Body of pancreas (tissue), 4 donors: Measurements from ENCODE around the gene F8. TPM values are rescaled to one million over a fixed set of nuclear protein-coding genes. Genes with fewer than 3 reads are reported as not detected.
A peak's percentile ranks its signal among the peaks of the same experiment; 100 is the strongest.

Experiments
- ATAC-seq: fragments of 150-250 bp; one replicate; pipeline ENCODE4 v1.9.1; 2016
- DNase-seq, 4 donors: peaks; one replicate each; pipeline ENCODE4 v3.0.0-alpha.2; 2019
- H3K27ac ChIP-seq, 4 donors: fragments of 200-600 bp; sonication (generic); 1 replicate in 3 of 4; 2 replicates in 1 of 4; pipeline versions ENCODE4 v1.5.1 to v1.6.1; 2016 to 2019; ENCODE audit warnings: mild to moderate bottlenecking in 1 of 4, mixed read lengths in 1 of 4, moderate library complexity in 1 of 4
- H3K27me3 ChIP-seq, 2 donors: fragments of 200-600 bp; sonication (generic); one replicate each; pipeline ENCODE4 v1.6.0; 2016; ENCODE audit warnings: mild to moderate bottlenecking in 1 of 2
- H3K36me3 ChIP-seq, 2 donors: fragments of 200-600 bp; sonication (generic); replicated peaks in 1 of 2; 2 replicates each; pipeline ENCODE4 v1.5.1; 2016; ENCODE audit warnings: low read depth in 2 of 2; ENCODE audit not compliant: insufficient read depth in 1 of 2
- H3K4me1 ChIP-seq: fragments of 200-600 bp; sonication (generic); one replicate; pipeline ENCODE4 v1.6.0; 2016
- H3K4me3 ChIP-seq, 2 donors: fragments of 200-600 bp; sonication (generic); 1 replicate in 1 of 2; 2 replicates in 1 of 2; pipeline ENCODE4 v1.5.1; 2016 to 2019
- H3K9me3 ChIP-seq, 3 donors: fragments of 200-600 bp; sonication (generic); 1 replicate in 2 of 3; 2 replicates in 1 of 3; pipeline ENCODE4 v1.5.1; 2016
- CTCF ChIP-seq, 7 experiments: fragments of 450-650 bp in 4 of 7; fragments of 200-600 bp in 3 of 7; sonication (generic) in 3 of 7; IDR thresholded peaks; one replicate each; pipeline ENCODE4 v1.5.1; 2016 to 2019; ENCODE audit warnings: antibody characterized with exemption in 7 of 7
- POLR2A ChIP-seq, 3 donors: fragments of 450-650 bp; IDR thresholded peaks; one replicate each; pipeline ENCODE4 v1.6.1; 2016; ENCODE audit warnings: antibody characterized with exemption in 3 of 3, mild to moderate bottlenecking in 2 of 3
- WGBS, 2 donors: methylation state at CpG; one replicate each; pipeline ENCODE4 v1.1.5; 2017; 5-methylcytosine and 5-hydroxymethylcytosine counted together
- intact Hi-C: fragments of 100-400 bp; cut with DNase I; formaldehyde crosslinking; loops from one replicate; pipeline ENCODE4 v1.15.1; 2023
- total RNA-seq, 2 donors: library from RNA; depleted of rRNA; stranded (reverse); fragments of >200 nt; gene quantifications; one replicate each; pipeline ENCODE4 v1.1.0, GENCODE V29; 2016

F8 gene
- total RNA-seq, 2 donors from 2014 or later = 5.7 to 9.2 TPM

GRCh38 chrX:155053656-155054055, 31.1 kb upstream of the F8 start:
- ATAC-seq = no peak
- Histone ChIP-seq H3K27me3 (no peaks in the 10 kb centered on the region), H3K27ac (peak overlapping the region in 2 of 4 donors; percentile 50 to 75), H3K9me3 (no peaks in the 10 kb centered on the region), H3K4me1 (peaks cover 27% of the 10 kb centered on the region), H3K36me3 (no peaks in the 10 kb centered on the region), H3K4me3 (no peak overlapping the region)
- WGBS, 2 donors = 92 to 97% methylated on average over 3 of the region's 3 CpGs
- TF ChIP-seq CTCF (IDR thresholded peaks at IDR 0.05) (no peak), POLR2A (IDR thresholded peaks at IDR 0.05) (no peak)
- intact Hi-C loops = loop anchor here (10.0 kb wide), 1 partner anchor 69 kb away; no protein-coding TSS in a partner anchor
- no peak for DNase-seq

GRCh38 chrX:155052738-155053498, 30.4 kb upstream of the F8 start:
- no peaks in the 10 kb centered on the region for H3K36me3 ChIP-seq
- peaks cover 34% of the 10 kb centered on the region for H3K4me1 ChIP-seq
- no peaks in the 10 kb centered on the region for H3K27me3 ChIP-seq
- DNase-seq = no peak
- H3K4me3 ChIP-seq = no peak overlapping the region
- intact Hi-C loops = loop anchor here (10.0 kb wide), 1 partner anchor 68 kb away; no protein-coding TSS in a partner anchor
- 25 to 33% methylated on average over 4 of the region's 5 CpGs for WGBS, 2 donors
- TF ChIP-seq POLR2A (IDR thresholded peaks at IDR 0.05) (no peak), CTCF (IDR thresholded peaks at IDR 0.05) (no peak)
- H3K9me3 ChIP-seq = no peaks in the 10 kb centered on the region
- ATAC-seq = no peak
- H3K27ac ChIP-seq = peak overlapping the region; percentile 35 to 75 (median 43)

- ATAC-seq (peak; percentile 61), DNase-seq (peak; percentile 58 to 74 (median 68))
- H3K27ac ChIP-seq = peak overlapping the region in 2 of 4 donors; percentile 25 to 49
These were observed 26.6 kb upstream of the F8 start for GRCh38 chrX:155048977-155049619.

GRCh38 chrX:155046811-155047528, 24.4 kb upstream of the F8 start:
- Histone ChIP-seq H3K27me3 (no peaks in the 10 kb centered on the region), H3K4me3 (no peak overlapping the region), H3K4me1 (peaks cover 47% of the 10 kb centered on the region), H3K9me3 (no peaks in the 10 kb centered on the region), H3K36me3 (no peaks in the 10 kb centered on the region), H3K27ac (peak overlapping the region in 3 of 4 donors; percentile 32 to 58 (median 40))
- ATAC-seq (no peak), DNase-seq (no peak)
- intact Hi-C loops = no loop called here
- 52 to 53% methylated on average over 4 to 5 of the region's 5 CpGs for WGBS, 2 donors
- TF ChIP-seq POLR2A (IDR thresholded peaks at IDR 0.05) (no peak), CTCF (IDR thresholded peaks at IDR 0.05) (no peak)

More at GRCh38 chrX:155048977-155049619, 26.6 kb upstream of the F8 start:
- 30 to 43% methylated on average over 8 to 9 of the region's 9 CpGs for WGBS, 2 donors
- no peaks in the 10 kb centered on the region for H3K9me3 ChIP-seq
- no peaks in the 10 kb centered on the region for H3K36me3 ChIP-seq
- intact Hi-C loops = no loop called here
- no peaks in the 10 kb centered on the region for H3K27me3 ChIP-seq
- peaks cover 52% of the 10 kb centered on the region for H3K4me1 ChIP-seq
- no peak overlapping the region for H3K4me3 ChIP-seq
- TF ChIP-seq POLR2A (IDR thresholded peaks at IDR 0.05) (peak in 1 of 3 donors; percentile 20), CTCF (IDR thresholded peaks at IDR 0.05) (peak in 6 of 7 experiments; percentile 35 to 69 (median 54))
